Suprapubic skin (tissue), 3 donors: ENCODE measurements around the gene PINK1.

Source experiments
- POLR2A ChIP-seq, 2 donors: fragments of 450-650 bp; IDR thresholded peaks; one replicate each; pipeline ENCODE4 v1.6.1; 2017; ENCODE audit warnings: antibody characterized with exemption in 2 of 2, mild to moderate bottlenecking in 2 of 2, moderate library complexity in 2 of 2
- TF ChIP-seq, protein P1 (sequence below), 2 donors: fragments of 200-600 bp in 1 of 2; fragments of 450-650 bp in 1 of 2; sonication (generic) in 1 of 2; IDR thresholded peaks; one replicate each; pipeline ENCODE4 v1.5.1; 2016 to 2019; ENCODE audit warnings: antibody characterized with exemption in 2 of 2, mild to moderate bottlenecking in 1 of 2, moderate library complexity in 1 of 2

DNA sequence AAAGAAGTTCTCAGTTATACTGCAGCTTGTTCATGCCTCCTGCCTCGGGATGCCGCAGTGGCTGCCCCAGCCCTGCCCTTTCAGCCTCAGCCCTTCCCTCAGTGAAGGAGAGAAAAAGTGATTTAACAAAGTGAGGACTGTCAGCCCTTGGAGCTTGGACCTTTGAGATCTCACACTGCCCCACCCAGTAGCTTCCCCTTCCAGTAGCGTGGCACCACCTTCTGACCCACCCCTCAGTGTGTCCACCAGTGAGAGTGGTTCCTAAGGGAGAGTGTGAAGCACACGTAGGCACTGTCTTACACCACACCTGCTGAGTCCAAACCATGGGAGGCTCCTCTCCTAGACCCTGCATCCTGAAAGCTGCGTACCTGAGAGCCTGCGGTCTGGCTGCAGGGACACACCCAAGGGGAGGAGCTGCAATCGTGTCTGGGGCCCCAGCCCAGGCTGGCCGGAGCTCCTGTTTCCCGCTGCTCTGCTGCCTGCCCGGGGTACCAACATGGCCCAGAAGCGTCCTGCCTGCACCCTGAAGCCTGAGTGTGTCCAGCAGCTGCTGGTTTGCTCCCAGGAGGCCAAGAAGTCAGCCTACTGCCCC lies 44.5 kb upstream of the PINK1 start, which contains the start of gene CDA:
- TF ChIP-seq, protein P1, sequence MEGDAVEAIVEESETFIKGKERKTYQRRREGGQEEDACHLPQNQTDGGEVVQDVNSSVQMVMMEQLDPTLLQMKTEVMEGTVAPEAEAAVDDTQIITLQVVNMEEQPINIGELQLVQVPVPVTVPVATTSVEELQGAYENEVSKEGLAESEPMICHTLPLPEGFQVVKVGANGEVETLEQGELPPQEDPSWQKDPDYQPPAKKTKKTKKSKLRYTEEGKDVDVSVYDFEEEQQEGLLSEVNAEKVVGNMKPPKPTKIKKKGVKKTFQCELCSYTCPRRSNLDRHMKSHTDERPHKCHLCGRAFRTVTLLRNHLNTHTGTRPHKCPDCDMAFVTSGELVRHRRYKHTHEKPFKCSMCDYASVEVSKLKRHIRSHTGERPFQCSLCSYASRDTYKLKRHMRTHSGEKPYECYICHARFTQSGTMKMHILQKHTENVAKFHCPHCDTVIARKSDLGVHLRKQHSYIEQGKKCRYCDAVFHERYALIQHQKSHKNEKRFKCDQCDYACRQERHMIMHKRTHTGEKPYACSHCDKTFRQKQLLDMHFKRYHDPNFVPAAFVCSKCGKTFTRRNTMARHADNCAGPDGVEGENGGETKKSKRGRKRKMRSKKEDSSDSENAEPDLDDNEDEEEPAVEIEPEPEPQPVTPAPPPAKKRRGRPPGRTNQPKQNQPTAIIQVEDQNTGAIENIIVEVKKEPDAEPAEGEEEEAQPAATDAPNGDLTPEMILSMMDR (IDR thresholded peaks at IDR 0.05), result no peak
- no peak for TF ChIP-seq POLR2A (IDR thresholded peaks at IDR 0.05)
